Measurements from ENCODE around the gene EHD2. TPM values are rescaled to one million over a fixed set of nuclear protein-coding genes. Genes with fewer than 3 reads are reported as not detected.

Gene EHD2
- total RNA-seq, 1 donor from 2014 or later, result 148 TPM

DNA sequence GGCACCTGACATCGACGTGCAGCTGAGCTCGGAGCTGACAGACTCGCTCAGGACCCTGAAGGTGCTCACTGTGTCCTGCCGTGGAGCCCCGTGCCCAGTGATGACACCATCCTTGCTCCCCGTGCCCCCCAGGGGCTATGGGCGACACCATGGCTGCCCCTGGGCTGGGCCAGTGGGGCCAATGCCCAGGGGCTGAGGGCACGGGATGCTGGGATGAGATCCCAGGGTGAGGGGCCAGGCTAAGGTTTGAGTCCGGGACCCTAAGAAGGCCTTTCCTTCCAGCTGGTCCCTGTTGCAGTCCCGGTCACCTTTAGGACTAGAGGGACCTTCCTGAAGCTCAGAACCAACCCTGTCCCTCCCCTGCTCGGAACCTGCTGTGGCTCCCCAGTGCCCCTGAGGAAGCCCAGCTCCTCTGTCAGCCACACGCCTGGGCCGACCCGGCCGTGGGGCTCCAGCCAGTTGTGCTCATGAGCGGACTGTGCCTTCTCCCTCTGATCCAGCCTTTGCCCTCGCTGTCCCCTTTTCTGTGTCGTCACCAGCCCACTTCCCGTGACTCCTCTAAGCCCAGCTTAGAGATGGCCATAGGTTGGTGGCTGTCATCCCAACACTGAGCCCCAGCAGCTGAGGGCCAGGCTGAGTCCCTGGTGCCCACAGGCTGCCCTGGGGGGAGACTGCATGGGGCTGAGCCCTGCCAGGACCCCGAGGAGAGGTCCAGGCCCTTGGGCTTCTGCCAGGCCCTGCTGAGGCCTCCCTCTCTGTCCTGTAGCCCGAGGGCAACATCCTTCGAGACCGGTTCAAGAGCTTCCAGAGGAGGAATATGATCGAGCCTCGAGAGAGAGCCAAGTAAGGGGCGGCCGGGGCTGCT lies 42.8 kb downstream of the EHD2 start:
- H3K4me3 ChIP-seq, result no peak overlapping the region
- intact Hi-C loops (cut with DNase I), result no loop called here
- no peak for TF ChIP-seq CTCF (IDR thresholded peaks at IDR 0.05)
- peaks cover 93% of the 10 kb centered on the region for H3K36me3 ChIP-seq
- H3K27me3 ChIP-seq (ENCODE audit: low read depth), result no peaks in the 10 kb centered on the region
- DNase-seq (no peak), ATAC-seq (no peak)
- H3K27ac ChIP-seq, result no peak overlapping the region
- no peaks in the 10 kb centered on the region for H3K4me1 ChIP-seq
- no peaks in the 10 kb centered on the region for H3K9me3 ChIP-seq

DNA sequence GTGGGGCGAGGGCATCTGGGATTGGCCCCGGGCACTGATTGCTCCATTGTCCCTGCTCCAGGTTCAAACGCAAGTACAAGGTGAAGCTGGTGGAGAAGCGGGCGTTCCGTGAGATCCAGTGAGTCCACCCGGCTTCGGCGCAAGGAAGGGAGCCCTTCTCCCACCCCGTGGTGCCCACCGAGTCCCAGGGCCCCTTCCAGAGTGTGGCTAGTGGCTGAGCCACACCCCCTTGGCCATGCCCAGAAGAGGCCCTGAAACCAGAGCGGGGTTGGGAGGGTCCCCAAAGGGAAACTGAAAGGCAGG lies 43.4 kb downstream of the EHD2 start:
- no peak for TF ChIP-seq CTCF (IDR thresholded peaks at IDR 0.05)
- DNase-seq (no peak), ATAC-seq (no peak)
- Histone ChIP-seq H3K4me3 (no peak overlapping the region), H3K4me1 (no peaks in the 10 kb centered on the region), H3K27me3 (ENCODE audit: low read depth) (no peaks in the 10 kb centered on the region), H3K36me3 (peaks cover 87% of the 10 kb centered on the region), H3K27ac (no peak overlapping the region), H3K9me3 (no peaks in the 10 kb centered on the region)
- intact Hi-C loops (cut with DNase I), result no loop called here

DNA sequence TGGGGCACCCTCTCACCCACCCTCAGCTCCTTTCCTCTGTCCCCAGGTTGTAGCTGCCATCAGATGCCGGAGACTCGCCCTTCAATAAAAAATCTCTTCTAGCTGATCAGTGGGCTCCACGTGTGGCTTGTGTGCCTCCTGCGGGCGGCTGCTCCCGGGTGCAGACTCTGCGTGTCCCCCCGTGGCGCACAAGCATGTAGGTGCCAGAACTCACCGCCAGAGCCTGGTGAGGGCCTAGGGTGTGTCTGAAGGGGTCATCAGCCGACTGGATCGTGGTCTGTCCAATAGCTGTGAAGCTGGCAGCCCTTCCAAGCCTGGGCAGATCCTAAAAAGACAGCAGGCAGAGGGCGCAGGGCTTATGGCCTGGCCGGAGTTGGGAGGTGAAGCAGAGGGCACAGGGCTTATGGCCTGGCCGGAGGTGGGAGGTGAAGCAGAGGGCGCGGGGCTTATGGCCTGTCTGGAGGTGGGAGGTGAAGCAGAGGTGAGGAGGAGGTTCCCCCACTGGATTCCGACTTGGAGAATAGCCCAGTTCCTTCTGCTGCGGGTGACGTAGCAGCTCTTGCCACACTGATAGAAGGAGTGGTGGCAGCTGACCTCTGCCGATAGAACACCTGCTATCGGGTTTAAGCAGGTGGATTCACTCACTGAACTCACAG lies 43.9 kb downstream of the EHD2 start:
- Histone ChIP-seq H3K27ac (no peak overlapping the region), H3K36me3 (peaks cover 82% of the 10 kb centered on the region), H3K9me3 (no peaks in the 10 kb centered on the region), H3K4me3 (no peak overlapping the region), H3K27me3 (ENCODE audit: low read depth) (no peaks in the 10 kb centered on the region), H3K4me1 (no peaks in the 10 kb centered on the region)
- DNase-seq (no peak), ATAC-seq (no peak)
- no peak for TF ChIP-seq CTCF (IDR thresholded peaks at IDR 0.05)
- intact Hi-C loops (cut with DNase I), result no loop called here

DNA sequence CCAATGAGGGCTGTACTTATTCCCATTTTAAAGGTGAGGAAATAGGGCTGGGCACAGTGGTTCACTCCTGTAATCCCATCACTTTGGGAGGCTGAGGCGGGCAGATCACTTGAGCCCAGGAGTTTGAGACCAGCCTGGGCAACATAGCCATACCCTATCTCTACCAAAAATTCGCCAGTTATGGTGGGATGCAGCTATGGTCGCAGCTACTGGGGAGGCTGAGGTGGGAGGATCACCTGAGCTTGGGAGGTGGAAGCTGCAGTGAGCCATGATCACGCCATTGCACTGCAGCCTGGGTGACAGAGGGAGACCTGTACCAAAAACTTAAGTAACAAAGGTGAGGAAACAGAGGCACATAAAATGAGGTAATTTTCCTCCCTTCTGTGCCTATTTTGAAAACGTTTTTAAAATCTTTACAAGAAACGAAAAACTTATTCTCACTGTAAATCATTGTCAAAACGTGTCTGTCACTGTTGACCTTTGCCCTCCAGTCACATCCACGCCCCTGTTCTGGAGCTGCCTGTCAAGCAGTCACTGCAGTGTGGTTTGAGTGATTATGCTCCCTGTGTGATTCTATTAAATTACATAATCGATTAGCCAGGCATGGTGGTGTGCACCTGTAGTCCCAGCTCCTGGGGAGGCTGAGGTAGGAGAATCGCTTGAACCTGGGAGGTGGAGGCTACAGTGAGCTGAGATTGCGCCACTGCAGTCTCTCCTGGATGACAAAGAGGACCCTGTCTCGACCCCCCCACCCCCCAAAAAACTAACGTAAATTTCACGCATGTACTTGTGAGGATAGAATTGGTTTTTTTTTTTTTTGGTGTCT lies 44.6 kb downstream of the EHD2 start:
- no peak overlapping the region for H3K27ac ChIP-seq
- TF ChIP-seq CTCF (IDR thresholded peaks at IDR 0.05), result no peak
- DNase-seq (no peak), ATAC-seq (no peak)
- H3K27me3 ChIP-seq (ENCODE audit: low read depth), result no peaks in the 10 kb centered on the region
- peaks cover 75% of the 10 kb centered on the region for H3K36me3 ChIP-seq
- H3K4me3 ChIP-seq, result no peak overlapping the region
- intact Hi-C loops (cut with DNase I), result no loop called here
- no peaks in the 10 kb centered on the region for H3K9me3 ChIP-seq
- no peaks in the 10 kb centered on the region for H3K4me1 ChIP-seq

DNA sequence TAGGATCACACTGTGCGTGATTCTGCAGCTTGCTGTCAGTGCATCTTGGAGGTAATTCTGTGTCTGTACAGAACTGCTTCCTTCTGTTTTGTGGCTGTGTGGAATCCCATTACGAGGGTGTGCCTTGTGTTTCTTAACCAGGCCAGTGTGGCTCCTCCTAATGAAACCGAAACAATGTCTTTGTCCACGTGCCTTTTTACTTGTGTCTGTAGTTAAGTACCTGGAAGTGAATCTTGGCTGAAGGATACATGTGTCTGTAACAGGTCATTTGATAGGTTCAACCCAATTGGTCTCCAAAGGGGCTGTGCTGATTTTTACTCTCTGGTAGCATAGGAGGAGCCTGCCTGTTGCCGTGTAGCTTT lies 45.2 kb downstream of the EHD2 start:
- Histone ChIP-seq H3K36me3 (peaks cover 69% of the 10 kb centered on the region), H3K9me3 (no peaks in the 10 kb centered on the region), H3K27me3 (ENCODE audit: low read depth) (no peaks in the 10 kb centered on the region), H3K4me3 (no peak overlapping the region), H3K27ac (no peak overlapping the region), H3K4me1 (no peaks in the 10 kb centered on the region)
- intact Hi-C loops (cut with DNase I), result no loop called here
- TF ChIP-seq CTCF (IDR thresholded peaks at IDR 0.05), result no peak
- no peak for DNase-seq
- no peak for ATAC-seq

Measured in lower lobe of right lung (tissue), 2 donors.